ENCODE results near the gene HHAT.
"Not testable (repeated sequence)": the region's sequence is repeated elsewhere in the genome, so short reads cannot be mapped to it uniquely, and the experiment has no call there.

The HHAT gene

DNA sequence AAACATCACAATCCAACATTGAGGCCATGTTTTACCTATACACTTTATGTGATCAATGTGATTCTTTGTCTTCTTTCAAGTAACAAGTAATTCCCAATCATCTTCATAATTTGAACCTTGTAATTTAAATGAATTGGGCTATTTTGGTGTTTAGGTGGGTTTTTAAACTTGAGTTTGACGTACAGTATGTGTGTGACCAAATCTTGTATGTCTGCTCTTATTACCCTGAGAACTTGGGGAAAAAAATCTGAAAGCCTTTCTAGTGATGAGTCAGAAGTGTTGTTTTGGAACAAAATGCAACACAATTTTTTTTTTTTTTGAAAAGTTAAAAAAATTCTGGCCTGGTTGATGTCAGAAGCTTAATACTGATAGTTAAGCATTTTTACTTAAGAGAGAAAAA, 68.5 kb downstream of the HHAT start:
- no peak for DNase-seq (ENCODE audit: low read depth, low spot score)

DNA sequence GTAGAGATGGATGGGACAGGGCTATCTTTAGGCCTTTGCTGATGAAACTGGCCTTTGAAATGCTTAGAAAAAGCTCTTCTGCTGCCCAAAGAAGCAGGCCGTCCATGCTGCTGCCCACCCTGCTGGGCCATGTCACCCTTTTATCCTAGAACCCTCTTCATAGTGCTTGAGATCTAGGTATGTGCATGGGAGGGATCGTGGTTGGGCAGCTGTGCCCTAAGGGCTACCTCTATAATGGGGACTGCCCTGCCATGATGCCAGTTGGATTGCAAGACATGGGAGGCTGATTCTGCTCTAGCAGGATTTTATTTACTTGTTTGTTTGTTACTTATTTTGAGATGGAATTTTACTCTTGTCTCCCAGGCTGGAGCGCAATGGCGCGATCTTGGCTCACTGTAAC, 69.0 kb downstream of the HHAT start:
- no peak for DNase-seq (ENCODE audit: low read depth, low spot score)

GRCh38 chr1:210398466-210398865, 69.8 kb downstream of the HHAT start:
- no peak for DNase-seq (ENCODE audit: low read depth, low spot score)

DNA sequence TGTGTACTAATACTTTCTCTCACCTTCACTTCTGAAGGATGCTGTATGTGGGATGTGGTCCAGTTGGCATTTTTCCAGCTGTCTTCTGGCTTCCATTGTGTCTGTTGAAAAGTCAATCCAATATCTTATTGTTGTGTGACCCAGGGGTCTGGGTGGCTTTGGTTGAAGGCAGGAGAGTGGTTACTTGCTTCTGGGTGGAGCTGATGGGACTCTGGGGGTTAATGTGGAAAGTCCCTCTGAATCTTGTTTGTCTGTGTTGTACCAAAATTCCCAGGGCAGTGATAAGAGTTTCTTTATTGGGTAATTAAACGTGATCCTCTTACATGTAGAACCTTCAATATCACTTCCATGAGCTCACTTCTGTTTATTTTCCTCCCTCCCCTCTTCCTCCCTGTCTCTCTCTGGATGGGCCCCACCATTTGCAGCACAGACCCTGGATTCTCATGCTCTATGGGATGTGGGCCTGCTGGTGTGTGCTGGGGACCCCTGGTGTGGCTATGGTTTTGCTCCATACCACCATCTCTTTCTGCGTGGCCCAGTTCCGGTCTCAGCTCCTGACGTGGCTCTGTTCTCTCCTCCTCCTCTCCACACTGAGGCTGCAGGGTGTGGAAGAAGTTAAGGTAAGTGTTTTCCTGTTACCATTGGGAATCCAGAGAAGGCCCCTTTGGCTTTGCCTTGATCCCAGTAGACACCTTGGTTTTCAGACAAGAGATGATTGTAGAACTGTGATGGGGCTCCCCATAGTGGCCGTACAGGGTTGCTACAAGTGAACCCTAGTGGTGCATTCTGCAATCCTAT, 71.5 kb downstream of the HHAT start:
- DNase-seq (ENCODE audit: low read depth, low spot score): no peak

DNA sequence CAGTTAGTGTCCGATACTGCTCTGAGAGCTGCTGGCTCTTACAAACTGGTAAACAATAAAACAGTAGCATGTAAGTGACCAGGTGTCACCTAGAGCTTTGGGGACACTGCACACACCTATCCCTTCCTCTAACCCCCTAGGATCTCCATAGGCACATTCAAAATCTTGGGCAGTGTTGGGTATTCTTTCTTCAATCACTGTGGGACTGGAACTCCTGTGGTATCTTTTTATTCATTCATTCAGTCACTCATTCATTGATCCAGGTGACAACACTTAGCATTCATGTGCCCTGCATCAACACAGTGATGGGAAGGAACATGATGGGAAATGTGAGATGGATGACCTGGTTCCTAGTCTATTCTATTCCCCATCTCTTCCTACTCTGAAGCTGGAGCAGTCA, 73.9 kb downstream of the HHAT start:
- DNase-seq (ENCODE audit: low read depth, low spot score): no peak

DNA sequence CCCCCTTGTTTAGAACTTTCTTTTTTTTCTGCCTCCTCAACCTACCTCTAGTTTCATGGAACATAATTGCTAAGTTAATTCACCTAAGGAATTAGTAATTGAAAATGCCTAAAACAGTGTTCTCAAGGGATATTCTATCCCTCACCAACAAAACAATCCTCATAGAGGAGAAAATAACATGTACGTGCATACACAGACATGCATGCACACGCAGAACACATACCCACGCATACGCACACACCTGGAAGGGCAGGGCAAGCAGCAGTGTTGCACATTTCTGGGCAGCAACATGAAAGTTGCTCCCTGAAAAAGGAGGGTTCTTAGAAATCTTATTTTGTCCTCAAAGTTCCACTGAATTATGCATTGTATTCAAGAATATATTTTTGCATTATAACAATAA, 76.6 kb downstream of the HHAT start:
- DNase-seq (ENCODE audit: low read depth, low spot score): no peak

DNA sequence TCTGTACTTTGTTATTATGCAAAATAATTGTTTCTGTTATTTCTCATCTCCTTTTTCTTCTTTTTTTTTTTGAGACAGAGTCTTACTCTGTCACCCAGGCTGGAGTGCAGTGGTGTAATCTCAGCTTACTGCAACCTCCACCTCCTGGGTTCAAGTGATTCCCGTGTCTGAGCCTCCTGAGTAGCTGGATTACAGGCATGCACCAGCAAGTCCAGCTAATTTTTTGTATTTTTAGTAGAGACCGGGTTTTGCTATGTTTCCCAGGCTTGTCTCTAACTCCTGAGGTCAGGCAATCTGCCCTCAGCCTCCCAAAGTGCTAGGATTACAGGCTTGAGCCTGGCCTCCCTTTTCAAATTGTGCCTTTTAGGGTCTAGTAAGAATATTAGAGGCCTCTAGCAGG, 77.6 kb downstream of the HHAT start:
- DNase-seq (ENCODE audit: low read depth, low spot score): not testable (repeated sequence)

DNA sequence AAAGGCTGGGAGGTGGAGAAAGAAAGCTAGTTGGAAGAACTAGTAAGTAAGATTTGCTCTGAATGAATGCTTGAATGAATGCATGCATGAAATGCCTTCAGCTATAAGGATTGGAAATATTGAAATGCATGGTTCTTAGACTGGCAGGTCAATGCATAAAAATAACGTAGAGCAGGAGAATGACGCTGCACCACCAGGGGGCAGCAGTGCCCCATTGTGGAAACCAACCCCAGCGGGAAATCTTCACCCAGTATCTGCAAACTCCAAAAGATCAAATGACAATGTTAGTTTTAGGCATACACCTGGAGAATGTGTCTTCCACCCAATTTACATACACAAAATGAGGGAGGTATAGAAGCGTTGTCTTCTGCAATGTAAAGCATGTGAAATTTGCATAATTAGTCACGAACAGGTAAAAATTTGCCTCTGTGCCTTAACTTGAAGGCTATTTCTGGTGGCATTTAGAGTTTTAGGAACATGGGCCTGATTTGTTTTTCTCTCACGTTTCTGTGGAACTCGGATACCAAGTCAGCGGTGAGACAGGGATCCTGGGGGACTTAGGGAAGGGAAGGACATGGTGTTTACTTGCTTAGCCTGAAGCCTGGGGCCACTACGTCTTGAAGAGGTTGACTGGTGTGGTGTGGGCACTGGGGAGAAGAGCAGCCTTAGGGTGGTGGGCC, 78.6 kb downstream of the HHAT start:
- DNase-seq (ENCODE audit: low read depth, low spot score): no peak

DNA sequence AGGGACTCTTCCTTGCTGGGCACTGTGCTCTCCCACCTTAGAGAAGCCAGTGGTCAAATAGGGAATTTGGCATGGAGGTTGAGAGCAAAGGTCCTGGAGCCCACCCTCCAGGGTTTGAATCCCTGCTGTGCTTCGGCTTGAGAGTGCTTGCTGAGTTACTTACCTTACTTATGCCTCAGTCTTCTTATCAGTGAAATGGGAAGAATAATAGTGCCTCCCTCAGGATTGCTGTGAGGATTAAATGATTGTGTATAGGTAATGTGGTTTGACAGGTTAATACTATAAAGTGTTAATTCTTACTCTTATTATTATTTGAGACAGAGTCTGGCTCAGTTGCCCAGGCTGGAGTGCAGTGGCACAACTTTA, 79.2 kb downstream of the HHAT start:
- DNase-seq (ENCODE audit: low read depth, low spot score): no peak

DNA sequence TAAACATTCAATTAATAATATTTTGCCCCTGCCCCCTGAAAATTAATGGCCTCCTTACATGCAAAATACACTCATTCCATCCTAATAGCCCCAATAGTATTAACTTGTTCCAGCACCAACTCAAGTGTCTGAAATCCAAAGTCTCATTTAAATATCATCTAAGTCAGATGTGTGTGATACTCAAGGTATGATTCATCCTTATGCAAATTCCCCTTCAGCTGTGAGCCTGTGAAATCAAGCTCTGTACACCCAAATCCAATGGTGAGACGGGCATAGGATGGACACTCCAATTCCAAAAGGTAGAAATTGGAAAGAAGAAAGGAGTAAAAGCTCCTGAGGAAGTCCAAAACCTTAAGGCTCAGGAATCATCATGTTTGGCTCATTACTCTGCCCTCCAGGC, 83.5 kb downstream of the HHAT start:
- no peak for DNase-seq (ENCODE audit: low read depth, low spot score)

GRCh38 chr1:210413951-210414350, 85.2 kb downstream of the HHAT start:
- no peak for DNase-seq (ENCODE audit: low read depth, low spot score)

DNA sequence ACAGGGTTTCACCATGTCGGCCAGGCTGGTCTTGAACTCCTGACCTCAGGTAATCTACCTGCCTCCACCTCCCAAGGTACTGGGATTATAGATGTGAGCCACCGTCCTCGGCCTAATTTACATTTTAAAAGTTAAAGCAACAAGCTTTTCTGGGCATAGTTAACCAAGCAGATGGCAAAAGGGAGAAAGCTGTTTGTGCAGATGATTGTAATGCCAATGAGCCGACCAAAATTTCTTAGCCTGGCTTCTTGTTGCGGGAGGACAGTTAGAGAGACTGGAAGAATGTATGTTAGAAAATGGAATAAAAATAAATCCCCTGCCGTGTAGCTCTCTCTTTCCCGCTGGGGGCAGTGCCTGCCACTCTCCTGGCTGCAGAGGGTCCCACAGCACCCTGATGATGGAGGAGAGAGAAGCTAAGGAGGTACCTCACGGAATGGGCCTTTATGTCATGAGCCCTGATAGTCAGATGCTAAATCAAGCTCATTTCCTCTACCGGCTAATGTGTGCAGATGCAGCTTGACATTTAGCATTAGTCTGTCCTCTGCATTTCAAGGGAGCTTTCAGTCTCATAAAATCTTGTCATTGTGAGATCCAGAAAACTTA, 87.2 kb downstream of the HHAT start:
- no peak for DNase-seq (ENCODE audit: low read depth, low spot score)

- DNase-seq (ENCODE audit: low read depth, low spot score): no peak
Measured at GRCh38 chr1:210416681-210417080, 88.0 kb downstream of the HHAT start.

- DNase-seq (ENCODE audit: low read depth, low spot score): no peak
Measured at GRCh38 chr1:210417881-210418280, 89.2 kb downstream of the HHAT start.

- DNase-seq (ENCODE audit: low read depth, low spot score): no peak
Measured at GRCh38 chr1:210418863-210419650, 90.4 kb downstream of the HHAT start.

- not testable (repeated sequence) for DNase-seq (ENCODE audit: low read depth, low spot score)
Measured at GRCh38 chr1:210426696-210427095, 98.0 kb downstream of the HHAT start.

- no peak for DNase-seq (ENCODE audit: low read depth, low spot score)
Measured at GRCh38 chr1:210428696-210429095, 100.0 kb downstream of the HHAT start.

DNA sequence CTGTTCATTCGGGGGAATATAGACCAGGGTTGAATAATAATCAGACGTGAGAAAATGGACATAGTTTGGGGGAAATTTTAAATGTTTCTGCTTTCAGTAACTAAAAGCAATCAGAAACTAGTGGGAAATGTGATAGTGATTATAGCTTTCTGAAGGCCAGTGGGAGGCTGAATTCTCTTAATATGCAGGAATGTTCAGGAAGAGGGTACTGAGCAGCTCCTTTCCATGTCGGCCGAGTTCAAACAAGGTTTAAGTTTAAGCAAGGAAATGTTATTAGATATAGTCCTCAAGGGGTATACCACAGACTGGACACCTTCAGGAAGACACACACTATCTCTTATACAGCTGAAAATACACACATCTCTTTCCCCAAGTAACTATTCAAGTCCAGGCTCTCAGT, 105.5 kb downstream of the HHAT start:
- no peak for DNase-seq (ENCODE audit: low read depth, low spot score)

DNA sequence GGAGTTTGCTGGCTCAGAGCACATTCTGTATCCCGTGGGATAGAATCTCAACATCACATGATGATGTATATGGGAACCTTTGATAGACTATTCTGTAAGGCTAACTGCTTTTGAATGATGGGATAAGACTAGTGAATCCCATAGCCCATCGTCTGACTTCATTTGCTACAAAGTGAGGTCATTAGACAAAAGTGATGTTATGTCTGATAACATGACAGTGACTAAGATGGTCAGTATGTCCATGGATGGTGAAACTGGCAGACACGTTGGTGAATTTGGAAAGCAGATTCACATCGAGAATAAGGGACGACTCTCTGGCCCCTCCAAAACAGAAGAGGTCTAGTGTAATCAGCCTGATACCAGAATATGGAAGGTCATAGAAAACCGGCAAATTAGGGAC, 108.4 kb downstream of the HHAT start:
- no peak for DNase-seq (ENCODE audit: low read depth, low spot score)

DNA sequence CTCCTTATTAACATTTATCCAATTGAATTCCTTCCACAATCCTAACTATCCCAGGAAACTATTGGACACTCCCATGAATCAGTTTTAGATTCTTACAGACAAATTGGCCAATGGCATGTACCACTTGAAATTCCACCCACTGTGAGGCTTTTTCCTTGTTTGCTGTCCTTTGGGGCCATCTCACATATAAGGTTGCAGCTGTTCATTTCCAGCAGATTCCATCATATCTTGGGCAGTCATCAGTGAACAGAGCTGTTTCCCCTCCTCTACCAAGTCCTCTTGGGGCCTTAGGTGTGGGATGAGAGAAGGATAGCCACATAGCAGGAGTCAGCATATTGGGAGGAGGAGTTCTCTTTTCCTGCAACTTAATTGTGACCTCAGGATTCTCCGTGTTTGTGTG, 109.1 kb downstream of the HHAT start:
- DNase-seq (ENCODE audit: low read depth, low spot score): no peak

- no peak for DNase-seq (ENCODE audit: low read depth, low spot score)
Measured at GRCh38 chr1:210438928-210439841, 110.5 kb downstream of the HHAT start.
